Head of caudate nucleus (tissue), 42 donors: ENCODE results near the gene CGAS.
"Not testable (repeated sequence)": the region's sequence is repeated elsewhere in the genome, so short reads cannot be mapped to it uniquely, and the experiment has no call there.

Experiments
- DNase-seq, 42 donors: peaks; one replicate each; pipeline versions ENCODE4 v3.0.0 to v3.0.0-alpha.2; 2020 to 2021; ENCODE audit warnings: mixed read lengths in 7 of 42
- intact Hi-C: fragments of 100-400 bp; cut with DNase I; formaldehyde crosslinking; loops from one replicate; pipeline ENCODE4 v1.15.0; 2022

CGAS gene

GRCh38 chr6:73452107-73452461 lies at the start of gene CGAS:
CGAS (minus strand) TSS chr6:73452297; CDS start chr6:73452181, 116 bp downstream.
- intact Hi-C loops = loop anchor here (10.0 kb wide), 1 partner anchor 63 kb away; no protein-coding TSS in a partner anchor
- DNase-seq = peak in 40 of 42 donors; percentile 23 to 76 (median 54)

GRCh38 chr6:73497915-73498314 lies 45.8 kb upstream of the CGAS start:
- DNase-seq = no peak
- intact Hi-C loops = no loop called here

- intact Hi-C loops = no loop called here
- no peak for DNase-seq
Observed at GRCh38 chr6:73491377-73491776, 39.3 kb upstream of the CGAS start.

- intact Hi-C loops = no loop called here
- no peak for DNase-seq
Observed at GRCh38 chr6:73487473-73487872, 35.4 kb upstream of the CGAS start.

GRCh38 chr6:73484438-73484837 lies 32.3 kb upstream of the CGAS start:
- no peak for DNase-seq
- intact Hi-C loops = no loop called here

GRCh38 chr6:73481969-73482368 lies 29.9 kb upstream of the CGAS start:
- intact Hi-C loops = no loop called here
- DNase-seq = no peak

- intact Hi-C loops = no loop called here
Observed at GRCh38 chr6:73477407-73477806, 25.3 kb upstream of the CGAS start.

GRCh38 chr6:73476723-73477122 lies 24.6 kb upstream of the CGAS start:
- no peak for DNase-seq
- intact Hi-C loops = no loop called here

More at GRCh38 chr6:73477407-73477806, 25.3 kb upstream of the CGAS start:
- DNase-seq = no peak

- DNase-seq = no peak
- intact Hi-C loops = no loop called here
Observed at GRCh38 chr6:73471686-73472290, 19.7 kb upstream of the CGAS start.

- DNase-seq = peak; percentile 82 to 96 (median 91)
- intact Hi-C loops = no loop called here
Observed at GRCh38 chr6:73461537-73462350, 9.6 kb upstream of the CGAS start, which contains the start of gene MTO1. MTO1 (plus strand) TSS chr6:73461737; CDS start chr6:73461855, 118 bp downstream.

GRCh38 chr6:73460056-73460455 lies 8.0 kb upstream of the CGAS start:
- peak in 37 of 42 donors; percentile 5 to 78 (median 43) for DNase-seq
- intact Hi-C loops = no loop called here

GRCh38 chr6:73459474-73459873 lies 7.4 kb upstream of the CGAS start:
- intact Hi-C loops = loop anchor here (10.0 kb wide), 1 partner anchor 55 kb away; no protein-coding TSS in a partner anchor
- DNase-seq = not testable (repeated sequence)

- no peak for DNase-seq
- intact Hi-C loops = loop anchor here (10.0 kb wide), 1 partner anchor 59 kb away; no protein-coding TSS in a partner anchor
Observed at GRCh38 chr6:73455865-73456629, 4.0 kb upstream of the CGAS start.

- intact Hi-C loops = loop anchor here (10.0 kb wide), 1 partner anchor 63 kb away; no protein-coding TSS in a partner anchor
- DNase-seq = peak in 28 of 42 donors; percentile 4 to 55 (median 20)
Observed at GRCh38 chr6:73451223-73452106, 632 bp downstream of the CGAS start.

GRCh38 chr6:73443555-73443954 lies 8.5 kb downstream of the CGAS start:
- DNase-seq = no peak
- intact Hi-C loops = no loop called here

GRCh38 chr6:73435236-73435635 lies 16.9 kb downstream of the CGAS start:
- intact Hi-C loops = no loop called here
- no peak for DNase-seq

- intact Hi-C loops = no loop called here
- no peak for DNase-seq
Observed at GRCh38 chr6:73421534-73421933, 30.6 kb downstream of the CGAS start.

GRCh38 chr6:73418081-73418741 lies 33.9 kb downstream of the CGAS start:
- DNase-seq = no peak
- intact Hi-C loops = no loop called here
